PC-3 (cell line): ENCODE measurements around the gene IARS2. TPM values are rescaled to one million over a fixed set of nuclear protein-coding genes. Genes with fewer than 3 reads are reported as not detected.

Source experiments
- ATAC-seq: fragments of 200-7000 bp; cut with Tn5 transposase; 2 replicates; pipeline ENCODE4 v1.9.1; 2020; ENCODE audit warnings: mild to moderate bottlenecking, moderate library complexity
- BruUV-seq: library from RNA; stranded (reverse); fragments of 400-500 nt; replicated peaks from 2 replicates; lab custom pipeline; 2021; lab: Mats Ljungman, UMichigan
- CTCF ChIA-PET: fragments of 300-600 bp; sonication (Branson Sonifier 250); formaldehyde crosslinking; loops from one replicate; lab custom pipeline; 2022; ENCODE audit warnings: antibody characterized with exemption; lab: Charles Lee
- POLR2A ChIA-PET: fragments of 300-600 bp; sonication (Branson Sonifier 250); formaldehyde crosslinking; loops from one replicate; lab custom pipeline; 2022; ENCODE audit warnings: antibody characterized with exemption; ENCODE audit not compliant: unreplicated experiment; lab: Charles Lee
- DNase-seq: peaks from one replicate; pipeline ENCODE4 v3.0.0-alpha.2; 2015
- H2AFZ ChIP-seq: fragments of 300-600 bp; sonication (generic); 2 replicates; pipeline ENCODE4 v1.6.0; 2016; ENCODE audit warnings: antibody characterized with exemption, low read length
- H3F3A ChIP-seq: fragments of 300-600 bp; sonication (generic); one replicate; pipeline ENCODE4 v1.6.0; 2017; ENCODE audit warnings: antibody characterized with exemption, low read length, control low read depth, mild to moderate bottlenecking; ENCODE audit not compliant: unreplicated experiment
- H3K27ac ChIP-seq: fragments of 300-600 bp; sonication (generic); 2 replicates; pipeline ENCODE4 v1.5.1; 2016; ENCODE audit warnings: mild to moderate bottlenecking, low read length
- H3K27me3 ChIP-seq: fragments of 300-600 bp; sonication (generic); 2 replicates; pipeline ENCODE4 v1.6.1; 2016; ENCODE audit warnings: low read length, mixed read lengths
- H3K36me3 ChIP-seq: fragments of 300-600 bp; sonication (generic); 2 replicates; pipeline ENCODE4 v1.6.1; 2016; ENCODE audit warnings: low read depth, mixed run types, low read length, mixed read lengths
- H3K4me1 ChIP-seq: fragments of 300-600 bp; sonication (generic); 2 replicates; pipeline ENCODE4 v1.5.1; 2016; ENCODE audit warnings: low read length; ENCODE audit not compliant: insufficient read depth
- H3K4me2 ChIP-seq: fragments of 300-600 bp; sonication (generic); 2 replicates; pipeline ENCODE4 v1.6.0; 2016; ENCODE audit warnings: low read length
- H3K4me3 ChIP-seq: fragments of 300-600 bp; sonication (generic); 2 replicates; pipeline ENCODE4 v1.5.1; 2016; ENCODE audit warnings: mild to moderate bottlenecking, low read length, mixed read lengths
- H3K79me2 ChIP-seq: fragments of 300-600 bp; sonication (generic); 2 replicates; pipeline ENCODE4 v1.6.1; 2017; ENCODE audit warnings: low read length, mixed read lengths
- H3K9ac ChIP-seq: fragments of 300-600 bp; sonication (generic); 2 replicates; pipeline ENCODE4 v1.6.0; 2016; ENCODE audit warnings: mild to moderate bottlenecking, low read length
- H3K9me2 ChIP-seq: fragments of 300-600 bp; sonication (generic); replicated peaks from 2 replicates; pipeline ENCODE4 v1.6.1; 2016; ENCODE audit warnings: mixed run types, low read length, mixed read lengths
- H3K9me3 ChIP-seq: fragments of 300-600 bp; sonication (generic); 2 replicates; pipeline ENCODE4 v1.6.1; 2016; ENCODE audit warnings: low read length, mixed read lengths
- H4K20me1 ChIP-seq: fragments of 300-600 bp; sonication (generic); 2 replicates; pipeline ENCODE4 v1.6.1; 2016; ENCODE audit warnings: low read length, mixed read lengths
- CTCF ChIP-seq: fragments of 300-600 bp; sonication (generic); conservative IDR thresholded peaks from 2 replicates; pipeline ENCODE4 v1.5.1; 2017; ENCODE audit warnings: antibody characterized with exemption, low read depth, mild to moderate bottlenecking, low read length
- EZH2 ChIP-seq: fragments of 300-600 bp; sonication (generic); IDR thresholded peaks from one replicate; pipeline ENCODE4 v1.6.1; 2017; ENCODE audit warnings: antibody characterized with exemption, mild to moderate bottlenecking, low read length; ENCODE audit not compliant: unreplicated experiment
- EZH2phosphoT487 ChIP-seq: fragments of 300-600 bp; sonication (generic); IDR thresholded peaks from 2 replicates; pipeline ENCODE4 v1.6.1; 2018; ENCODE audit warnings: mild to moderate bottlenecking, antibody characterized with exemption, low read length, borderline replicate concordance
- intact Hi-C: fragments of 100-400 bp; cut with micrococcal nuclease; formaldehyde crosslinking; loops from 2 replicates; pipeline ENCODE4 v1.9.0; 2023
- total RNA-seq: library from RNA; depleted of rRNA; stranded (reverse); fragments of >200 nt; gene quantifications from 2 replicates; pipeline ENCODE4 v1.2.3, GENCODE V29; 2014

Gene IARS2
- total RNA-seq, 1 experiment from 2014 or later, result 152 TPM

DNA sequence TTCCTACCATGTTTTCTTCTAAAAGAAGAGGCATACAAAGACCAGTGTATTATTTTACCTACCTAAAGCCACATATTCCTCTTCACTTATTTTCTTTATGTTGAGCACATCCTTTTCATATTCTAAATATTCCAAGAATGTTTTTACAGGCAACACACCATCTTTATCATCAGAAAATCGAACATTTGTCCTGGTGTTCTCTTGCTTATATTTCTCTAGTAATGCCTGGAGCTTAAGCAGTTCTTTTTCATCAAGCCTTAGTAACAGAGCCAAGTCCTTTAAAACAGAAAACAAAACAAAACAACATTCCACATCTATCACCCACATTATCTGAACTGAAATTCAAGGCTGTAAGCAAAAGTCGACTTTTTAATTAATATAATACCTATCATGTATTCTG is 88.7 kb downstream of the IARS2 start:
- ChIA-PET POLR2A (no interaction called here), CTCF (no interaction called here)
- Histone ChIP-seq H3K9me3 (no peaks in the 10 kb centered on the region), H3F3A (no peaks in the 10 kb centered on the region), H3K79me2 (no peaks in the 10 kb centered on the region), H3K36me3 (peaks cover 17% of the 10 kb centered on the region; the same call in 1 of the 2 replicates), H3K4me1 (no peaks in the 10 kb centered on the region), H4K20me1 (no peaks in the 10 kb centered on the region), H3K4me2 (no peak overlapping the region), H3K27ac (no peak overlapping the region), H3K9ac (no peak overlapping the region), H3K4me3 (no peak overlapping the region), H2AFZ (no peak overlapping the region), H3K27me3 (no peaks in the 10 kb centered on the region), H3K9me2 (no peaks in the 10 kb centered on the region)
- no peak for ATAC-seq
- TF ChIP-seq EZH2 (no peak), EZH2phosphoT487 (no peak), CTCF (no peak)
- intact Hi-C loops, result no loop called here
- DNase-seq, result no peak
- BruUV-seq, result no TSS peak

GRCh38 chr1:220184506-220184905 is 90.6 kb downstream of the IARS2 start:
- Histone ChIP-seq H2AFZ (no peak overlapping the region), H3K4me3 (no peak overlapping the region), H3K27me3 (no peaks in the 10 kb centered on the region), H3K4me1 (no peaks in the 10 kb centered on the region), H3K27ac (no peak overlapping the region), H3K79me2 (no peaks in the 10 kb centered on the region), H3K36me3 (peaks cover 21% of the 10 kb centered on the region; the same call in 1 of the 2 replicates), H3K4me2 (no peak overlapping the region), H4K20me1 (no peaks in the 10 kb centered on the region), H3K9me3 (no peaks in the 10 kb centered on the region), H3F3A (no peaks in the 10 kb centered on the region), H3K9me2 (no peaks in the 10 kb centered on the region), H3K9ac (no peak overlapping the region)
- no TSS peak for BruUV-seq
- ATAC-seq, result no peak
- DNase-seq, result no peak
- CTCF ChIA-PET, result interaction anchor here (0.6 kb wide), 1 partner anchor 72 kb away, joined by 3 read pairs; no protein-coding TSS in a partner anchor
- POLR2A ChIA-PET, result interaction anchor here (0.7 kb wide), 1 partner anchor 51 kb away, joined by 4 read pairs; no protein-coding TSS in a partner anchor
- TF ChIP-seq CTCF, result no peak
- no peak for TF ChIP-seq EZH2phosphoT487
- TF ChIP-seq EZH2, result no peak
- intact Hi-C loops, result no loop called here

DNA sequence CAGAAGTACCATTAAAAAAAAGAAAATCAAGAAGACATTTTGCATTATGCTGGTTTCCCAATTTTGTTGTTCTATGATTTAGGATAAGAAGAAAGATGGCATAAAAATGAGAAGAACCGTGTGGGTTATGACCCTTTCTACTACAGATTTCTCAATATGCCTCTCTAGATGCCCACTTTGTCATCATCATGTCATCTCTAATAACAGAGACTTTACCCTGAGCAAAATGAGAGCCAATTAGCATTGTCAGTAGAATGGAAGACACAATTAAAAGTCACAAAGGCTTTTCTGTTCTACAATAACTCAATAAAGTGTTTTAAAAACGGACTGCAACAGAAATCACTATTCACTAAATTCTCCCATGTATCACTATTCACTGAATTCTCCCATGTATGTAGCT is 92.8 kb downstream of the IARS2 start:
- Histone ChIP-seq H3K36me3 (peaks cover 23% of the 10 kb centered on the region; the same call in 1 of the 2 replicates), H3K4me3 (no peak overlapping the region), H4K20me1 (no peaks in the 10 kb centered on the region), H3K4me2 (no peak overlapping the region), H3K9me3 (no peaks in the 10 kb centered on the region), H3K27ac (no peak overlapping the region), H3F3A (no peaks in the 10 kb centered on the region), H3K79me2 (no peaks in the 10 kb centered on the region), H3K9ac (no peak overlapping the region), H2AFZ (no peak overlapping the region), H3K9me2 (no peaks in the 10 kb centered on the region), H3K27me3 (no peaks in the 10 kb centered on the region), H3K4me1 (no peaks in the 10 kb centered on the region)
- intact Hi-C loops, result loop anchor here (5.0 kb wide), 1 partner anchor 546 kb away; no protein-coding TSS in a partner anchor
- TF ChIP-seq CTCF, result no peak
- no peak for TF ChIP-seq EZH2phosphoT487
- no peak for TF ChIP-seq EZH2
- ATAC-seq (no peak), DNase-seq (no peak)
- ChIA-PET POLR2A (no interaction called here), CTCF (no interaction called here)
- no TSS peak for BruUV-seq
